IMR-90 (cell line): ENCODE results near the gene SH3TC1. TPM values are rescaled to one million over a fixed set of nuclear protein-coding genes. Genes with fewer than 3 reads are reported as not detected.

Experiments
- ATAC-seq: fragments of 200-7000 bp; cut with Tn5 transposase; 2 replicates; pipeline ENCODE4 v1.9.1; 2020; ENCODE audit warnings: low read depth, mild to moderate bottlenecking, moderate library complexity
- BruUV-seq: library from RNA; stranded (reverse); fragments of 400-500 nt; replicated peaks from 2 replicates; lab custom pipeline; 2021; lab: Mats Ljungman, UMichigan
- CTCF ChIA-PET: fragments of 300-600 bp; formaldehyde crosslinking; extraction: SDS; loops from one replicate; lab custom pipeline; 2021; ENCODE audit warnings: antibody characterized with exemption; lab: Yijun Ruan, JAX
- POLR2A ChIA-PET: fragments of 300-600 bp; sonication (Branson Sonifier 250); formaldehyde crosslinking; loops from one replicate; lab custom pipeline; 2022; ENCODE audit warnings: antibody characterized with exemption; ENCODE audit not compliant: unreplicated experiment; lab: Charles Lee
- DNase-seq: peaks from one replicate; pipeline ENCODE4 v3.0.0; 2013
- H2AFZ ChIP-seq: replicated peaks from 2 replicates; pipeline ENCODE3; 2013; ENCODE audit warnings: low read length, mild to moderate bottlenecking; ENCODE audit not compliant: poor library complexity
- H2AK5ac ChIP-seq: 2 replicates; pipeline ENCODE4 v1.6.1; 2013; ENCODE audit warnings: low read depth, low read length, inconsistent platforms
- H2AK9ac ChIP-seq: replicated peaks from 2 replicates; pipeline ENCODE3; 2013; ENCODE audit warnings: mild to moderate bottlenecking, low read depth, low read length, moderate library complexity; ENCODE audit not compliant: poor library complexity
- H2BK120ac ChIP-seq: 2 replicates; pipeline ENCODE4 v1.6.1; 2013; ENCODE audit warnings: low read depth, low read length, inconsistent platforms
- H2BK15ac ChIP-seq: 3 replicates; pipeline ENCODE4 v1.6.1; 2013; ENCODE audit warnings: low read depth, low read length, inconsistent platforms
- H2BK20ac ChIP-seq: 2 replicates; pipeline ENCODE4 v1.6.1; 2013; ENCODE audit warnings: low read depth, mild to moderate bottlenecking, inconsistent platforms, low read length, moderate library complexity
- H2BK5ac ChIP-seq: 2 replicates; pipeline ENCODE4 v1.6.1; 2013; ENCODE audit warnings: mild to moderate bottlenecking, low read depth, low read length, inconsistent platforms; ENCODE audit not compliant: poor library complexity, severe bottlenecking
- H3K14ac ChIP-seq: replicated peaks from 2 replicates; pipeline ENCODE4 v1.6.1; 2013; ENCODE audit warnings: low read depth, low read length, inconsistent platforms
- H3K18ac ChIP-seq: 2 replicates; pipeline ENCODE4 v1.6.1; 2013; ENCODE audit warnings: low read depth, low read length, control low read depth
- H3K23ac ChIP-seq: 2 replicates; pipeline ENCODE4 v1.6.1; 2013; ENCODE audit warnings: low read depth, low read length, inconsistent platforms
- H3K27ac ChIP-seq: 2 replicates; pipeline ENCODE4 v1.5.1; 2013; ENCODE audit warnings: mild to moderate bottlenecking, control low read depth, low read length; ENCODE audit not compliant: insufficient read depth
- H3K27me3 ChIP-seq: 2 replicates; pipeline ENCODE4 v1.6.1; 2013; ENCODE audit warnings: low read length; ENCODE audit not compliant: control insufficient read depth, insufficient read depth
- H3K36me3 ChIP-seq: 2 replicates; pipeline ENCODE4 v1.6.1; 2013; ENCODE audit warnings: low read length, mixed read lengths; ENCODE audit not compliant: control insufficient read depth, insufficient read depth
- H3K4ac ChIP-seq: 2 replicates; pipeline ENCODE4 v1.6.1; 2013; ENCODE audit warnings: low read depth, low read length, inconsistent platforms
- H3K4me1 ChIP-seq: 2 replicates; pipeline ENCODE4 v1.6.1; 2013; ENCODE audit warnings: low read length, mixed read lengths; ENCODE audit not compliant: control insufficient read depth, insufficient read depth
- H3K4me2 ChIP-seq: 2 replicates; pipeline ENCODE4 v1.6.1; 2013; ENCODE audit warnings: low read depth, mild to moderate bottlenecking, control low read depth, low read length, moderate library complexity
- H3K4me3 ChIP-seq: 2 replicates; pipeline ENCODE4 v1.5.1; 2013; ENCODE audit warnings: low read depth, mild to moderate bottlenecking, control low read depth, low read length, moderate library complexity; ENCODE audit not compliant: insufficient read depth
- H3K56ac ChIP-seq: 2 replicates; pipeline ENCODE4 v1.6.1; 2013; ENCODE audit warnings: low read length, inconsistent platforms; ENCODE audit not compliant: insufficient read depth; ENCODE audit errors: extremely low read depth
- H3K79me1 ChIP-seq, 2 experiments: 2 replicates each; pipeline ENCODE4 v1.6.1; 2013; ENCODE audit warnings: low read length in 2 of 2, inconsistent platforms in 1 of 2, low read depth in 1 of 2
- H3K9ac ChIP-seq: 2 replicates; pipeline ENCODE4 v1.6.1; 2013; ENCODE audit warnings: low read depth, low read length, control low read depth
- H3K9me1 ChIP-seq: 2 replicates; pipeline ENCODE4 v1.6.1; 2013; ENCODE audit warnings: low read length, inconsistent platforms; ENCODE audit not compliant: insufficient read depth
- H3K9me3 ChIP-seq: 2 replicates; pipeline ENCODE4 v1.6.1; 2013; ENCODE audit warnings: low read length; ENCODE audit not compliant: control insufficient read depth, insufficient read depth
- H4K20me1 ChIP-seq: 2 replicates; pipeline ENCODE4 v1.6.1; 2013; ENCODE audit warnings: low read length, inconsistent platforms; ENCODE audit not compliant: insufficient read depth
- H4K5ac ChIP-seq: 2 replicates; pipeline ENCODE4 v1.6.1; 2013; ENCODE audit warnings: mild to moderate bottlenecking, low read depth, low read length, control low read depth
- H4K8ac ChIP-seq, 2 experiments: 2 replicates each; pipeline ENCODE4 v1.6.1; 2013; ENCODE audit warnings: low read depth in 2 of 2, low read length in 2 of 2, control low read depth in 1 of 2, inconsistent platforms in 1 of 2
- H4K91ac ChIP-seq: 2 replicates; pipeline ENCODE4 v1.6.1; 2013; ENCODE audit warnings: low read depth, low read length, inconsistent platforms; ENCODE audit not compliant: insufficient read depth
- RFX5 ChIP-seq: IDR thresholded peaks from 2 replicates; pipeline ENCODE4 v1.8.0; 2012; ENCODE audit warnings: low read depth, mild to moderate bottlenecking, low read length, moderate library complexity
- USF2 ChIP-seq: fragments of 150-350 bp; IDR thresholded peaks from 2 replicates; pipeline ENCODE4 v1.6.1; 2017; ENCODE audit warnings: mild to moderate bottlenecking, antibody characterized with exemption, low read length, low read depth
- WGBS, 2 experiments: methylation state at CpG; one replicate each; pipeline versions ENCODE4 v1.1.5 to v1.1.7; 2013; ENCODE audit warnings: missing lambda C conversion rate in 2 of 2; ENCODE audit not compliant: insufficient read length in 1 of 2; ENCODE audit errors: extremely low coverage in 2 of 2; 5-methylcytosine and 5-hydroxymethylcytosine counted together
- dilution Hi-C: fragments of 300-500 bp; cut with HindIII; formaldehyde crosslinking; loops from one replicate; pipeline ENCODE4 v1.14.3; 2018; ENCODE audit warnings: low sequenced_read_pairs; ENCODE audit not compliant: unreplicated experiment
- in situ Hi-C: fragments of 300-500 bp; cut with MboI; formaldehyde crosslinking; loops from 3 replicates; pipeline ENCODE4 v1.14.3; 2019; ENCODE audit warnings: low sequenced_read_pairs, inconsistent platforms, mixed read lengths
- intact Hi-C: fragments of 100-400 bp; cut with micrococcal nuclease; formaldehyde crosslinking; loops from 2 replicates; pipeline ENCODE4 v1.10.0; 2022
- polyA plus RNA-seq, 3 experiments: library from polyadenylated mRNA; depleted of rRNA; stranded (reverse); fragments of >200 nt; gene quantifications; 2 replicates each; pipeline ENCODE4 v1.2.3, GENCODE V29; 2012; ENCODE audit warnings: low replicate concordance in 1 of 3
- total RNA-seq: library from RNA; depleted of rRNA; stranded (reverse); fragments of >200 nt; gene quantifications from 2 replicates; pipeline ENCODE4 v1.2.3, GENCODE V29; 2012

Gene SH3TC1
- total and polyA plus RNA-seq, 2 of the 4 experiments (the other 2 are of a cell fraction), result 1.6 to 2.2 TPM

DNA sequence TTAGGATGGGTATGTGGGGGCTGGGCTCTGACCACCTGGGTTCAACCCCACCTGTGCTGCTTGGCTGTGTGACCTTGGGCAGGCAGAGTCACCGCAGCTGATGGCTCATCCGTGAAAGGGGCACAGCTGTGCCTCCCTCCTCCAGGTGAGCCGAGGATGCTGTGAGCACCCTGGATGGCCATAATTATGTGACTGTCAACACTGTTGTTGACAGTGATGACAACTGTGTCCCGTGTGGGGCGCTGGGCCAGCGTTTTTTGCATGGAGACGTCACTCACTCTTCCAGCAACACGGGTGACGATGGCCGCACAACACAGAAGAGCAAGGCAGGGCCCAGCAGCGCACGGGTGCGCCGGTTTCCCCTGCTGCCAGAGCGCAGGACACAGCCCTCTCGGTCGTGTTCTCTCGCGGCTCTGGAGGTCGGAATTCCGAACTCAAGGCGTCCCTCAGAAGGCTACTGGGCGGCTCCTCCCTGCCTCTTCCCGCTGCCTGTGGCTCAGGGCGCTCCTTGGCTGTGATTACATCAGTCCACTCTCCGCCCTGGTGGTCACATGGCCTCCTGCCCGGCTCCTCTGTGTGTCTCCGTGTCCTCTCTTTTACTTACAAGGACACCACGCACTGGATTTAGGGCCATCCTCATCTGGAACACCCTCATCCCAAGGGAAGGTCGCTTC is 1.3 kb downstream of the SH3TC1 start:
- H3K56ac ChIP-seq, result no peak overlapping the region
- no TSS peak for BruUV-seq
- TF ChIP-seq USF2, result peak; percentile 61
- no peak for TF ChIP-seq RFX5
- peak overlapping the region; percentile 11 for H2AFZ ChIP-seq
- ChIA-PET CTCF (no interaction called here), POLR2A (no interaction called here)
- H2BK120ac ChIP-seq, result no peak overlapping the region
- no peaks in the 10 kb centered on the region for H3K9me3 ChIP-seq
- no peak overlapping the region; the same call in 1 of the 2 replicates for H3K23ac ChIP-seq
- H3K18ac ChIP-seq, result no peak overlapping the region
- in situ Hi-C loops, result loop anchor here (25.0 kb wide), 1 partner anchor 412 kb away; no protein-coding TSS in a partner anchor
- H2AK9ac ChIP-seq, result peak overlapping the region; percentile 73
- peak overlapping the region; percentile 39; the same call in 1 of the 2 replicates for H3K4ac ChIP-seq
- no peaks in the 10 kb centered on the region for H4K20me1 ChIP-seq
- dilution Hi-C loops, result no loop called here
- intact Hi-C loops, result no loop called here
- H3K9ac ChIP-seq, result no peak overlapping the region
- no peak overlapping the region for H3K4me2 ChIP-seq
- H4K91ac ChIP-seq, result peak overlapping the region; percentile 9
- H3K36me3 ChIP-seq, result no peaks in the 10 kb centered on the region
- peaks cover 10% of the 10 kb centered on the region; the same call in 1 of the 2 replicates for H3K9me1 ChIP-seq
- no peak overlapping the region for H2BK5ac ChIP-seq
- peak; percentile 31 for DNase-seq
- H3K4me3 ChIP-seq, result no peak overlapping the region
- H4K8ac ChIP-seq, result peak overlapping the region in 1 of 2 experiments; percentile 40; a peak in 1 of 4 replicates
- peaks cover 3% of the 10 kb centered on the region; the same call in 1 of the 2 replicates for H3K27me3 ChIP-seq
- H3K79me1 ChIP-seq, result no peaks in the 10 kb centered on the region
- H2AK5ac ChIP-seq, result peak overlapping the region; percentile 91
- peaks cover 16% of the 10 kb centered on the region for H3K4me1 ChIP-seq
- H3K14ac ChIP-seq, result 0 out of 2 replicates have a peak overlapping the region, but pooled peaks have one; percentile 33
- H2BK15ac ChIP-seq, result no peak overlapping the region
- no peak overlapping the region for H4K5ac ChIP-seq
- H3K27ac ChIP-seq, result no peak overlapping the region
- ATAC-seq, result no peak
- 59% methylated on average over 20 of the region's 30 CpGs; no CpG with 5 or more reads in 1 of the 2 experiments for WGBS, 2 experiments
- H2BK20ac ChIP-seq, result no peak overlapping the region
